GM18907 (cell line): ENCODE measurements around the gene SMCO2.

Experiments used
- ATAC-seq: cut with Tn5 transposase; IDR thresholded peaks from one replicate; pipeline ENCODE4 v1.9.1; 2021; ENCODE audit warnings: mild to moderate bottlenecking, moderate library complexity; ENCODE audit not compliant: unreplicated experiment

The SMCO2 gene

DNA sequence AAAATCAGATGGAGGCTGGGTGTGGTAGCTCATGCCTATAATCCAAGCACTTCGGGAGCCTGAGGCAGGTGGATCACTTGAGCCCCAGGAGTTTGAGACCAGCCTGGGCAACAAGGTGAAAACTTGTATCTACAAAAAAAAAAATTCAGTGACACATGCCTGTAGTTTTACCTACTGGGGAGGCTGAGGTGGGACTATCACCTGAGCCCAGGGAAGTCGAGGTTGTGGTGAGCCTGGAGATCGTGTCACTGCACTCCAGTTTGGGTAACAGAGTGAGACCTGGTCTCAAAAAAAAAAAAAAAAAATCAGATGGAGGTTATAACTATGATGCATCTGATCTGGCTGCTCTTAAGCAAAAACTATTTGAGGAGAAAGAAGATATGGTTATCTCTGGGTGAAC is 50.9 kb downstream of the SMCO2 start:
- no peak for ATAC-seq

DNA sequence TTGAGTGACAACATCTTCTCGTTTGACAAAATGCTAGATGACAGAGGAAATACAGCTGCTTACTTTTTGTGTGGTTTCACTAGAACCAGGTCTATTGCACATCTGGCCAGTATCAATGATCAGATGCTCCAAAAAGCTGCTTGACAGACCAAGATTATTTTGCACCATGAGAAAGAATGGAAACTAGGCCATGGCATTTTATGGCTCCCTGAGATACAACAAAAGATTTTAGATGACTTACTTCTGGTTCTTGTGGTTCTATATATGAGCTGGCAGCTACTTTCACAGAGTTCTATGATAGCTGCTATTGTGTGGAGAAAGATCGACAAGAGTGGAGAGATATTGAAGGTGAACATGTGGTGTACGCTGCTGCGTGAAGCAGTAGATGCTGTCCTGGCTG is 51.6 kb downstream of the SMCO2 start:
- peak; percentile 85 for ATAC-seq

DNA sequence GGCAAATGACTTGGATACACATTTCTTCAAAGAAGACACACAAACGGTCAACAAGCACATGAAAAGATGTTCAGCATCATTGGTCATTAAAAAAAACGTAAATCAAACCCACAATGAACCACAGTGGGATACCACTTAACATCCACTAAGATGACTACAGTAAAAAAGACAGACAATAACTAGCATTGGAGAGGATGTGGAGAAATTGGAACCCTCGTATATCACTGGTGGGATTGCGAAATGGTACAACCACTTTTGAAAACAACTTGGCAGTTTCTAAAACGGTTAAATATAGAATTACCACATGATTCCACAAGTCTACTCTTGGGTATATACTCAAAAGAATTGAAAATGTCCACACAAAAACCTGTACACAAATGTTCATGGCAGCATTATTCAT is 52.2 kb downstream of the SMCO2 start:
- ATAC-seq, result no peak

DNA sequence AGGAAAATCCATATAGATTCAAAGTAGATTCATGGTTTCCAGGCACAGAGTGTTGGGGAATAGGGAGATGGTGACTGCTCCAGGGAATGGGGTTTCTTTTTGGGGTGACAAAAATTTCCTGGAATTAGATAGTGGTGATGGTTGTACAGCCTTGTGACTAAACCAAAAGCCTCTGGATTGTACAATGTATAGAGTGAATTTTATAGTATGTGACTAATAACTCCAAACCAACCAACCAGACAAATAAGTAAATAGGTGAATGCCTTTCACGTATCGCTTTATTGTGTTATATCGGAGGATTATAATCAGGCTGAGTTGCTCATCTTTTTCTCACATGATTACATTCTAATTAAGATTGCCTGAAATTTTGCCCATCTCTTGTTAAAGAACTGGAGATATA is 52.8 kb downstream of the SMCO2 start:
- no peak for ATAC-seq

DNA sequence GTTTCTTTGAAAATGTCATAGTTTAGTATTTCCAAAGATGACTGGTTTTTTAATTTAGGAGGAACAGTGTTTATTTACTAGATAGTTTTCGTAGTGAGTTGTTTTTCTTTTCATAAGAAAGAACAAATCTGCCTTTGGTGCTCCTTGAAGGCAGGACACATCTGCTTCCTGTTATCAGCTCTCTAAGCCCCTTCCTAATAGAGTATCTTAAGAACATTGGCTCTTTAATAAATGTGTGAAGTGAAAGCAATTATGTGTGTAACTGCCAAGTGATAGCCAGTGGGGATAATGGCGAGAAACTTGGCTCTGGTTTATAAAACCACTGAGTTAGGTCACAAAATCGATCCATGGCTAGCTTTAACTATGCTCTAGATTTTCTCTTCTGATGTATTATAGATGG is 54.0 kb downstream of the SMCO2 start:
- ATAC-seq, result no peak

DNA sequence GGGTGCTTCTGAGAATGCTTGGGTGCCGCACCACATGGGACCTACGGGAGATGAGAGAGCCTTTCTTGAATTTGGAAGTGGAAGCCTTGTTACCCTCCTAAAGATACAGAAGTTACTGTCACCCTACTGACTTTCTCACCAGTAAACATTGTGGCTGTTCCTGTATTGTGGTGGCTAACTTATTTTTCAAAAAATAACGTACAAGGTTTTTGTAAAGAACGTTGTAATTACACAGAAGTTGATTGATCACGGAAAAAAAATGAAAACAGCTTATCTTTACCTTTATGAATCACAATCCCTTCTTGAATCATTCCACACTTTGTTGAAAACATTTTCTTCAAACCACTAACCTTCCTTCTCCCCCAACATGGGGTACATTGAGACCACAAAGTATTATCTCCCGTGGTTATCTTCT is 55.5 kb downstream of the SMCO2 start:
- ATAC-seq, result no peak

DNA sequence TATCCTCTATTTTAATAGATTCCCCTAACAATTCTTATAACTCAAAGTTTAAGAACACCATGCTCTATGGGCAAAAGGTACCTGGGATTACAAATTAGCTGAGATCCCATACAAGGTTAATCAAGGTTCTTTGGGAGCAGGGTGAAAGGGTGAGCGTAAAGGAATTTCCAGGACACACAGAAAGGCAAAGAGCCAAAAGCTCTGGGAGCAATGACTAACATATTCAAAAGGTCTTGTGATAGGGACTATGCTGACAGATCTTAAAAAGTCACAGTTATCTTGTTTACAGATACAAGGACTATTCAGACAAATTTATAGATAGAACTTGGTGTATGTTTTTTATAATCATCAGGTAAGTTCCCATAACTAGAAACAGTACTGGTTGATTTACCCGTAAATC is 58.0 kb downstream of the SMCO2 start:
- ATAC-seq, result no peak

DNA sequence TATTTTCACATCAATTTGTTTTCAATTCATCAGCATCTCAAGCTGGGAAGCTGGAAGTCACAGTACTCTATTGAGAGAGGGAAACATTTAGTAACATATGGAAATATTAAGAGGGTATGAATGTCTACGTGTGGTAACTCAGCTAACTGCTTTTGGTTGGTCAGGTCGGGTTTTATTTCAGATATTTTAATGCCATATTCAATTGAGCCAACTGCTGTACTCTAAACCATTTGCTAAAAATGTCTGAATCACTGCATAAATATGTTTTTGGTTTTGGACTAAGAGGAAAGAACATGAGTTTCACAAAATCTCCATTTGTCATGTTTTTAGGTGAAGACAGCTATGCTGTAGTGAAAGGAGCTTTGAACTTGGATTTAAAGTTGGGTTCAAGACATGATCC is 58.6 kb downstream of the SMCO2 start:
- no peak for ATAC-seq

DNA sequence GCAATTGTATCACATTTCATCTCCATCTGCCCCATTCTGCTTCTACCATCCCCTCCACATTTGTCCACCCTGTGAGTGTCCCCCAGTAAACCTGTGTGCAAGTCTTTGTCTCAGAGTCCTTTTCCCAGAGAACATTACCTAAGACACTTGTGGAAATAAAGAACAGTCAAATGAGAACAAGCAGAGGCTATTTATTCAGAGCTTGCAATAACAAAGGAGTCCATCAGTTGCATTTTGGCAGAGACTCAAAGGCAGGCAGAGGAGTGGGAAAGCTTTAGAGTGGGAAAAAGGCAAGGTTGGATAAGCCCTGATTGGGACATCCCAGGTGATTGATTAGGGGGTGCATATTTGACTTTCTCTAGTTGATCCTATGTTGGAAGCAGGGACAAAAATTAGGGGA is 59.2 kb downstream of the SMCO2 start:
- no peak for ATAC-seq

DNA sequence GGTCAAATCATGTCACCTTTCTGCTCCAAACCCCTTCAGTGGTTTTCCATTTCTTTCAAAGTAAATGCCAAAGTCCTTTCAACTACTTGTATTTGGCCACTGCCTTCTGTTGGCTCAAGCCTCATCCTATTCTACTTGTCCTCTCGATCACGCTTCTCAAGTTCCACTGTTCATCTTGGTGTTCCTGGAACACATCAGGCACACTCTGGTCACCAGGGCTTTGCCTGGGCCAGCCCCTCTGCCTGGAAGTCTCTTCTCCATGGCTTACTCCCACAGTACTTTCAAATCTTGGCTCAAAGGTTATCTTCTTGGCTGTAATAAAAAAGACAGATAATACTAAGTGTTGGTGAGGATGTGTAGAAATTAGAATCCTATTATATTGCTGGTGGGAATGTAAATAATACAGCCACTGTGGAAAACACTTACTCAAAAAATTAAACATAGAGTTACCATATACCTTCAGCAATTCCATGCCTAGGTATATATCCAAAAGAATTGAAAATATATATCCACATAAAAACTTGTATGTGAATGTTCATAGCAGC is 60.2 kb downstream of the SMCO2 start:
- ATAC-seq, result no peak

DNA sequence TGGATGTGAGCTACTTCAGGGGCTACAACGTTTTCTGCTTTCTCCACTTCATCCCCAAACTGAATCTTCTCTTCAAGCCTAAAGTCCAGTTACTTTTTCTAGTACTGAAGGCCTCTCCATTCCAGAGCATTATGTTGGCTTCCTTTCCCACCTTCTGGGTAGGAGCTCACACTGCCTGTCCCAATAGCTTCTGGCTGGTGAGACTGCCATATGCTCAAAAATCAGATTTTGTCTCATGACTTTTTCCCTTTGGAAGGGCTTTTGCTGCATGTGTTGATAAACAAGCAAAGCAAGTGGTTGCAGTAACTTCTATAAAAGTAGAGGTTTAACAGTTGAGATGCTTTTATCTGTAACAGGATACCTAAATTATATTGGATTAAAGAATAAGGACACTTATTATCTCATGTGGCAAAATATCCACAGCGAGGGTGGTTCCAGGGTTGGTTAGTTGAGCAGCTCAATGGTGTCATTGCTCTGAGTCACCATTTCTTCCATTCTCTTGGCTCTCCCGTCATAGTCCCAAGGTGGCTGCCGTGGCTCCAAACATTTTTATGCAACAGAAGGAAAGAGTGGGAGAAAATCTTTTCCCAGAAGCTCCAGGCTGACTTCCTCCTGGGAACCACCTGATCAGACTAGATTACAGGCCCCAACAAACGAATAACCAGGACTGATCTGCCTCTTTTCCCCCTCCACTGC is 62.3 kb downstream of the SMCO2 start:
- ATAC-seq, result no peak

DNA sequence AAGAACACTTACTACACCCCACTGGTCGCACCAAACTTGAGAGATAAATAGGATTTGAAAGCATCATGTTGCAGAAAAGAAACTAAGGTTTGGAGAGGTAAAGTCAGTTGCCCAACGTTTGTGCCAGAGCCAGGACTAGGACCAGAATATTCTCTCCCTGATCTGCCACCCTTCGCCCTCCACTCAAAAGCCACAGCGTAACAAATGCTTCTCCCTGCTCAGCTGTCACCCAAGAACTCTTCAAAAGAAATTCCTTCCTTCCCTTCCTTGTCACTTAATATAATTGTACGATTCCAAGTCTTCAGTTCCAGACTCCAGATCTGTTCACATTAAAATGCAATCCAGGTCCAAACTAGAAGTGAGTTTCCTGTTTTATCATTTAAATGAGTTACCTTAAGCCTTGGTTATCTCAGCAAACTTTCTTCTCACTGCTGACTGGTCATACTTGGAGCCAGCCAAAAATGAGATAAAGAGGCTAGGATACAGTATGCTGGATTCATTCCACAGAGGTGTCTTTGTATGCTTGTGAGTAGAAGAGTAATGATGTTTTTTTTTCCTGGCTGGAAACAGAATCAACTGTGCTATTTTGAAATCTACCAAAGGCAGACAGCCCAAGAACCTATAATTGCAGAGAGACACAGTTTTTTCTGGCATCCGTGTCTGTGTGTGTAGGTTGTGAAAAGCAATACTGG is 64.6 kb downstream of the SMCO2 start:
- no peak for ATAC-seq

DNA sequence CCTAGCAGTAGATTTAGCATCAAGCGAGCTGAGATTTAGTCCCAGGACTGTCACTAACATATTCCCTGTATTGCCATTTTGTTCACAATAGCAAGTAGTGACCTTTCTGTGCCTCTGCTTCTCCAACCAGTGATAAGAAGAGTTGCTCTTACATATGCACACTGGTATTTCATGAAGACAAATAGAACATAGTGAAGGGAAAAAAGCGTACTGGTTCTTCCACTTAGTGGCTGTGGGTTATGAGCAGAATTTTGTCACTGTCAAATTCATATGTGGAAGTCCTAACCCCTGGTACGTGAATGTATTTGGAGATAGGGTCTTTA is 65.1 kb downstream of the SMCO2 start:
- no peak for ATAC-seq

DNA sequence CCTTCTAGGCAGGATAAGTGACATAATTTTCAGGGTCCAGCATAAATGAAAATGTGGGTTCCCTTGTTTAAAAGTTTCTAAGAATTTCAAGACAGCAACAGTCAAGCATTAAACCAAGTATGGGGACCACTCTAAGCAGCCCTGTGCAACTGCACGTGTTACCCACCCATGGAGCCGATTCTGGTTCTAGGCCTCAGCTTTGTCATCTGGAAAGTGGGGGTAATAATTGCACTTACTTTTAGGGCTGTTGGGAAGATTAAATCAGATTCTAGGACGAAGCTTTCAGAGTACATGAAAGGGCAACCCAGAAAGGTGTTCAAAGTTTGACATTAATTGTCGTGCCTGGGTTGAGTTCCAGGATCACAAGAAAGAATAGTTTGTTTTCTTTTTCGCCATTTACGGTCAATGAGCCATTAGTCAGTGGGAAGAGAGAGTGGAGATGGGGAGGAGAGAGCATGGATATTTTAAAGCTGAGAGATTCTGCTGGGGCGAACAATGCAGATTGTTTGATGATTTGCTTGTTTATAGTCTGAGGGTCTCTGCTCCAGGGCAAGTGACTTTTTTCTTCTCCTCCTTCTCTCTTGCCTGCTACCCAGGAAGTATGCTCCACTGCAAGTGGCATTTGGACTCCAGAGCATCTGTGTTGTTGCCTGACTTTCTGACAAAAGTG is 66.8 kb downstream of the SMCO2 start:
- ATAC-seq, result no peak

DNA sequence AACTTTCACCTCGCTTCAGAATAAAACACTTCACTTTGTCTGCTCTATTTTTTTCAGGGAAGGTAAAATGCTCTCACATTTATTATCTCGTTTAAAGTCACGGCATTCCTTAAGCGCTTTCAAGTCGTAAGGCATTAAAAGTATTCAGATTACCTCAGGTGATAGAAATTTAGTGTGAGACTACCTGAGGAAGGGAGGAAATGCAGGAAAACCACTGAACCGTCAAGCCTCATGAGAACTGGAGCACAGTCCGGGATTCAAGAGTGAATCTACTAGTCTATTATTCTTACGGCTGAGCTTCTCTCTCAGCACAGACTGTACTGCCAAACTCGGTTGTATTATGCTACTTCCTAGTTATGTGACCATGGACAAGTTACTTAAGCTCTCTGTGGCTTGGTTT is 69.1 kb downstream of the SMCO2 start:
- no peak for ATAC-seq

DNA sequence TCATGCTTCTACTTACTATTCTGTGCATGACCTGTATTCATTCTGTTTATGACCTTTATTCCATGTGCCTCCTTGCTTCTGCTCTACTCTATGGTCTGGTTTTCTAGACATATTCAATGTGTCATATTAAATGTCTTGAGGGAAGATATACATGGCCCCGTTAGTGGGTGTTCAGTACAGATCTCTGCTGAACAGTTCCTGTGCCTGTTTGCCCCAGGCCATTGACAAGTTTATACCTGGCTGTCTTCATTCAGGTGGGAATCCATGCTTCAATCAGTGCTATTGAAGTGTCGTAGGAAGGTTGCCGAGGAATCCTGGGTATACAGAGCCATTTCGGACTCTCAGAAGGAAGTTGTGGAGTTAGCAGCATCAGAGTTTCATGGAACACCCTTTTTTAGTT is 70.1 kb downstream of the SMCO2 start:
- ATAC-seq, result no peak

DNA sequence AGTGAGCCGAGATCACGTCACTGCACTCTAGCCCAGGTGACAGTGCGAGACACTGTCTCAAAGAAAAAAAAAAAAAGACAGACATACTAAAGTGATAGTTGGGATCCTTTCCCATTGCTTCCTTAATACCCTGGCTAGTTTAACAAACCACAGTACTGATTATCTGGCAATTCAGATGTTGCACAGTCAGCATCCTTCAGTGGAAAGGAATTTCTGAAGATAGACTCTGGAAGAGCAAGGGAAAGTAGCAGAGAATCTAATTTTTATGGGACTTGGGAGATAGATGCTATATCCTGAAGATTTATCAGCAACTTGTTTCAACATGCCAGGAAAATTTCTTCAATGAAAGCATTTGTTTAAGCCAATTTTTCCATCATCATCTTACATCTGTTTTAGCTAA is 71.0 kb downstream of the SMCO2 start:
- ATAC-seq, result no peak

DNA sequence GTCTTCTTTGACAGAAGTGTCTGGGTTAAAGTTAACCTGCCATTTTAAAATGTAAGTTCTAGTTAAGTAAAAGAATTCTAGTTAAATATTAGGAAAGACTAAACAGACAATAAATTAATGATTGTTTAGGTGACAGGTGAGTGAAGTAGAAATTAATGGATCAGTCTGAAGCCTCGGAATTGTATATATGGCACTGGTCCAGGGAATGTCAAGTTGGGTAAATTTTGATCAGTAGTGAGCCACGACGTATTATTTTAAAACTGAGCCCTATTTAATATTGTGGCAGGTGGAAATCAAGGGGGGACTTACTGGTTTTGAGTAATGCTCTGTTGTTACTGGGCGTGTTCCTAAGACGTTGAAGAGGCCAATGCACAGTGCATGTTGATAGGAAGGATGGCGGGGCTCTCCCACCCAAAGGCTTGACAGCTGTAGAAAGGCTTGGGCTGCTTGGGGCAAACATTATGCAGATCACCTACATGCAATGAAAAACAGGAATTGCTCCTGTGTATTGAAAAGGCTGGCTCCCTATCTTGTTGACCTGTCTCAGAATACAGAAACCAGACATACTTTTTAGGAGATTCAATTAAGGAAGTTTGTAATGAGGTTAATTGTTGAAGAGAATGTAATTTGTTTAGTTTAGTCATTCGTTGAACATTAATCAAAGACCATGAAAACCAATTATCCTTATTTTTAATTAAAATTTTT is 71.6 kb downstream of the SMCO2 start:
- ATAC-seq, result no peak

DNA sequence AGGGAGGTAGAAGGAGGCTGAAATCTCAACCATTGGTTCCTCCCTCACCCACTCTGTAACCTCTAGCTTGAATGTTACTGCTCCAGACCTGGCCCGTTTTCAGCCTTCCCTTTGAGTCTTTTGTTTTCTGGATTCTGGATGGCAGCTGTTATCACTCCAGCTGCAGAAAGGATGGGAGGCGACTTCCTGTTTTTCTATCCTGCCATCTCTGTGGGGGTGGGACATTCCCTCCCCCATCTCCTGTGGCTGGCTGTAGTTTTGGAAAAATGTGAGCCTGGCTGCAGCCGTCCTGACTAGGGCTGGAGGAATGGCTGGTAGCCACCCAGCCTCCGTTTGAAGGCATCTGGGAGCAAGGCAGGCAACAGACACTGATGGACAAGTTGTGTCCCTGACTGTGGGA is 74.5 kb downstream of the SMCO2 start:
- no peak for ATAC-seq

DNA sequence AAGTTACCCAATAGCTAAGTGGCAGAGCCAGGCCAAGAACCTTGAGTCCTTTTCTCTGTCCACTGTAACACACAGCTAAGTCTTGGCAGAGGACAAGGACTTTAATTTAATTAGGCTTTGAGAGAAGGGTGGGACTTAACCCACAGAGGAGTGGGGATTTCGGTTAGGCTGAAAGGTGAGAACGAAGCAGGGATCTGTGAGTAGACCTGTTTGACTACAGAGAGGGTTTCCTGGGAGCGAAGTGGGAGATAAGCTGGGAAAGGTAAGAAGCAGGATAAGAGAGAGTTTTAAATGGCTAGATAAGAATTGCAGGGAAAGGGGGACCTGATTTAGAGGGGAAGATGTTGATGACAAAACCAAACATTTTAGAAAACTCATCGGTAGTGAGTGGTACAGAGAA is 75.4 kb downstream of the SMCO2 start:
- ATAC-seq, result no peak

DNA sequence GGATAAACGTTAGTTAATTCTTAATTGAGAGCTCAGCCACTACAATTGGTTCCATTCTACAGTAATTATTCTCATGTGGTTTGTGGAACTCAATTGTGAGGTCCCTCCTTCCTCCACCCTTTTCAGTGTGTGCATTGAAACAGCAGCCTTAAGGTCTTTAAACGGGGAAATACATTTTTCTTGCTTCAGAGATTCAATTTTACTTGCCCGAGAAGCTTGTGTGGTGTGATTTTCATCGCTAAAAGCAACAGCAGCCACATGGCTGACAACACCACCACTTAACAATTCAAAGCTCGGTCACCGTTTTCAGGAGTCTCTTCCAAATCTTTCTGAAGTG is 76.7 kb downstream of the SMCO2 start:
- ATAC-seq, result peak; percentile 19
